Stimulated activated CD8-positive, alpha-beta memory T cell treated with anti-CD3 and anti-CD28 coated beads, Interleukin-4, amount 100 ng/mL, for 4 hours (primary cell): Measurements from ENCODE around the gene ASTN2.

Experiments used
- DNase-seq, 2 donors: peaks; one replicate each; pipeline ENCODE4 v3.0.0-alpha.2; 2020; ENCODE audit warnings: low read depth in 2 of 2, low spot score in 1 of 2

Gene ASTN2

DNA sequence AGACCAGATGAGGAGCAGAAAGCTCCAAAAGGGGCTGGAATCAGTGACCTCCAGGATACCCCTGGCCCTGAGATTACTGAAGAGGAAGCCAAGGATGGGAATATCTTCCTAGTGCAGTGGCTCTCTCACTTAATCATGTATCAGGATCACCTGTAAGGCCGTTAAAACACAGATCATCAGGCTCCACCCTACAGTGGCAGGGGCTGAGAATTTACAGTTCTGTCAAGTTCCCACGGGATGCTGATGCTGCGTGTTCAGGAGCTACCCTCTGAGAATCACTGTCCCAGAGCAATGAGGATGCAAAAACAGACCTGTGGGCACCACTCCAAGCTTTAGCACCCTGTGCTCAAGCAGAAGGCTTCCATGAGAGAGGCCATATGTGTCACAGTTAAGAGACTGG is 291.9 kb downstream of the ASTN2 start:
- no peak for DNase-seq

DNA sequence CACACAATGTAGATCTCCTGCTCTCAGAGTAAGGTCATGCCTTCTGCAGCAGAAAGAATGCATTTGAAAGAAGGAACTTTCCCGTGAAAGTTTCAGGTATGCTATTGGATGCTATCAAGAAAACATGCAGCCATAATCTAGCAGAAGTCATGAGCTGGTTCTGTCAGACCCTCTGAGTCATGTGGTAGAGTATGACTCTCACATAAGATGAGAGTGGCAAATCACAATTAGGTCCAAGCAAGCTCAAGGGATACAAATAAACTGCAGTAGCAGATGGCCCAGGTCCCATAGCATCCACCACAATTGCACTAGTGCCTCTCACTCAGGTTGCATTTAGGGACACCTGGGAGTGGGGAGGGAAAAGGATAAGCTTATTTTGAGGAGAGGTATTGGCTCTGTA is 292.8 kb downstream of the ASTN2 start:
- DNase-seq: no peak

DNA sequence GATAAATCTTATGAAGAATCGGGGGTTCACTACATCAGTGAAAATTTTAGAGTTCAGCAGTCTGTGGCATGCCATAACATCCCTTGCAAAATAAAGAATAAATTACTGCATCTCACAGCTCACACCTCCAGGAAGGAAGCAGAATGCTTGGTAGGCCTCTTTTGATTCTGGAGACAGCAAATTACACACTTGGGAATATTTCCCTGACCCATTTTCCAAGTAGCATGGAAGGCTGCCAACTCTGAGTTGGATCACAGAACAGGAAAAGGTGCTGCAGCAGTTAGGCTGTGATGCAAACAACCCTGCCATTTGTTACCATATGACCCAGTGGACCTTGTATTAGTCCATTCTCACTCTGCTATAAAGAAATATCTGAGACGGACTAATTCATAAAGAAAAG is 293.5 kb downstream of the ASTN2 start:
- DNase-seq: no peak

GRCh38 chr9:117120061-117120460 is 294.8 kb downstream of the ASTN2 start:
- no peak for DNase-seq

DNA sequence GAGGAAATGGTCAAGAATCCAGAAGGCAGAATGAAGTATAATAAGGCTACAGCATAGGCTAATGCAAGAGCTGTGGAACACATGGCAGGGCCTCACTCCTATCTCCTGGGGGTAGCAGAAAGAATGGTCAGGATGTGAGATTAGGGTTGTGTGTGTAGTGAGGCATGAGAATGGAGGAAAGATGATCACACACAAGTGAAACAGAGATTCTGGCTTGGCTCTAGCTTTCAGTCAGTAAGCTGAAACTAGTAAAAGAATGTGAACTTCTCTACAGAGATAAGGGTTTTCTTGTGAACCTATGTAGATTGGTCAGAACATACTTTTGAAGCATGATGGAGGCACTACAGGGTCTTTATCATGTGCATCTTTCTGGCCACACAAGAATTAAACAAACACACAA is 298.8 kb downstream of the ASTN2 start:
- no peak for DNase-seq

GRCh38 chr9:117114768-117115167 is 300.1 kb downstream of the ASTN2 start:
- DNase-seq: no peak

DNA sequence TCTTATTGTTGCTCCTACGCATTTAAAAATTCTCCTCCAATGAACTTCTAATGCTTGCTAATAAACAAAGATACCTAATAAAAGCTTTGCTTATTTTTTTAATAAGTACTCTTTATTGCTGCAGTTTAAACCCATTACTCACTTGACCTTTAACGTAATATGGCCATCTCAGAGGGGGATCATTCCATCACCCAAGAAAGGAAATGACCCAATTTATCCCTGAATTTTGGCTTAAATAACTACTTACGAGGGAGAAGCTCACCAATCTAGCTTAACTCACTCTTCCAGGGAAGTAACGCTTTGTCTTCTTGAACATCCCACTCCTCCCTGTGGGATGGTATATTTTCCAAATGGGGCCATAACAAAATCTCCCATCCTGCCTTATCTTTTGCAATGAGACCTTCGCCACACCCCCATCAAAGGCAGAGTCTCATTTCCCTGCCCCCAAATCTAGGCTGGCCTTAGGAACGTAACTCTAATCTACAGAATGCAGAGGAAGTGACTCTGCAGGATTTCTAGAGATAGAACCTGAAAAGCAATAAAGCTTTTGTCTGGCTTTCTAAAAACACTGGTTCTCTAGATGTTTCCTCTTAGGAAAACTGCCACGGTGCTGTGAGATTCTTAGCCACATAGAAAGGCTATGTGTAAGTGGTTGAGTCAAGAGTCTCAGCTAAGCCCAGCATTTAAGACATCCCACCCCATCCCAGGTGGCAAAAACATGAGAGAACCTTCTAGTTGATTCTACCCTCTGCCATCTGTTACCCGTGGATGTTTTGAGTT is 310.0 kb downstream of the ASTN2 start:
- DNase-seq: no peak

DNA sequence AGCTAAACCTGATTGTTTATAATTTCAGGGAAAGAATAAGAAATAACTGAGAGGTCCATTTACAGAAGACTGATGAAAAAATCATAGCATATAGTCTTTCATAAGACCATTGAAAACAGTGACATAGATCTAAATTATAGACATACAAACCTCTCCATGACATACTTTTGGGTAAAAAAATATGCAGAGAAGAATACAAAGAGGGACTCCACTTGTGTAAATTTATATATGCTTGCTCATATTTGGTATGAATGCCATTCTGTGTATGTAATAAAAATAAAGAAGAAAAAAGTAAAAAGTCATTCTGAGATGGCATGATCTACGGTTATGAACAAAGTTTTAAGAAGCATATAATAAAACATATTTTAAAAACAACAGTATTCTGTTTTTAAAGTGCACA is 310.7 kb downstream of the ASTN2 start:
- DNase-seq: no peak

- DNase-seq: no peak
These were observed 311.3 kb downstream of the ASTN2 start for GRCh38 chr9:117103438-117104110.

GRCh38 chr9:117101008-117101407 is 313.8 kb downstream of the ASTN2 start:
- no peak for DNase-seq

- DNase-seq: no peak
These were observed 316.5 kb downstream of the ASTN2 start for GRCh38 chr9:117098331-117098730.

DNA sequence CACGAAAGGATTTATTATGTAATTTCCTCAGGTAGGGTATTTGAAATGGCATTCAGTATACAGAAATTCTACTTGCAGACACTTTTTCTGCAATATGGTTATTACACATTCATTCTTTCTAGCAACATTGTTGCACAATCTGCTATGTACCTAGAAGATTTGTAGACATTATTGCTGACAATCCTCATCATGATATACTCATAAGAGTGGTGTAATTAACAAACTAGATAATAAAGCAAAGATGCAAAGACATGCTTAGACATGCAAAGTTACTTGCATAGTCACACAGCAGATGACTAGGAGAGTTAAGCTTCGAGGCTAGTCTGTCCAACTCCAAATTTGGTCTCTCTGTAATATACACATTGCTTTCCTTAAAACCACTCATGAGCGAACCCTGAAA is 317.1 kb downstream of the ASTN2 start:
- DNase-seq: no peak

DNA sequence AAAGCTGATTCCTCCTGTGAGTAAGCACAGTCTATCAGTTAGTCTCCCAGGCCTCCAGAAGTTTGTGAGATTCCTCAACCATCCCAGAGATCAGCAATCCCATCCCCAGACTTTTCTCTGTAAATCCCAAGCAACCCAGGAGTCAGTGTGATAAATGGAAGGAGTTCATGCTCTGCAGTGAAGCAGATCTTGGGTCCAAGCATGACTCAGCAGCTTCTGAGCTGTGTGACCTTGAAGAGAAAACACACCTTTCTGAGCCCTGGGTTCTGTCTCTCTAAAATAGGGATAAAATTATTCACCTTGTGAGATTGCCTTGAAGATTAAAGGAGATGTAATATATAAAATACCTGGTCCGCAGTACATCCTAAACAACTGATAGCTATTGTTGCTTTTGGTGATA is 318.7 kb downstream of the ASTN2 start:
- DNase-seq: no peak

DNA sequence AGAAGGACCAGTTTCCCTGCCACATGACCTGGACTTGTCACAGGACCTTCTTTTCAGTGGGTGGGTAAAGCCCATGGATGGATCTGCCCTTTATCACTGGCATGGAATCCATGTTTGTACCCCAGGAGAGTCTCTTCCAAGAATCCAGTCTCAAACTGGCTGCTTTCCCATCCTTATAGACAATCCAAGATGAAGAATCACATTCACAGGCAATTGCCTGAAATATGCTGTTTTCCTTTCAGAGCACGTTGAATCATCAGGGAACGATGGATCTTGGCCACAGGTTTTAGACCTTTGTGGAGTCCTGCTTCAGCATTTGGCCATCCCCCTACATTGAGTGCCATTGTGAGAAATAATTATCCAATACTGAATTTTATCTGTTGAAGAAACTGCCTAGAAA is 319.8 kb downstream of the ASTN2 start:
- no peak for DNase-seq

DNA sequence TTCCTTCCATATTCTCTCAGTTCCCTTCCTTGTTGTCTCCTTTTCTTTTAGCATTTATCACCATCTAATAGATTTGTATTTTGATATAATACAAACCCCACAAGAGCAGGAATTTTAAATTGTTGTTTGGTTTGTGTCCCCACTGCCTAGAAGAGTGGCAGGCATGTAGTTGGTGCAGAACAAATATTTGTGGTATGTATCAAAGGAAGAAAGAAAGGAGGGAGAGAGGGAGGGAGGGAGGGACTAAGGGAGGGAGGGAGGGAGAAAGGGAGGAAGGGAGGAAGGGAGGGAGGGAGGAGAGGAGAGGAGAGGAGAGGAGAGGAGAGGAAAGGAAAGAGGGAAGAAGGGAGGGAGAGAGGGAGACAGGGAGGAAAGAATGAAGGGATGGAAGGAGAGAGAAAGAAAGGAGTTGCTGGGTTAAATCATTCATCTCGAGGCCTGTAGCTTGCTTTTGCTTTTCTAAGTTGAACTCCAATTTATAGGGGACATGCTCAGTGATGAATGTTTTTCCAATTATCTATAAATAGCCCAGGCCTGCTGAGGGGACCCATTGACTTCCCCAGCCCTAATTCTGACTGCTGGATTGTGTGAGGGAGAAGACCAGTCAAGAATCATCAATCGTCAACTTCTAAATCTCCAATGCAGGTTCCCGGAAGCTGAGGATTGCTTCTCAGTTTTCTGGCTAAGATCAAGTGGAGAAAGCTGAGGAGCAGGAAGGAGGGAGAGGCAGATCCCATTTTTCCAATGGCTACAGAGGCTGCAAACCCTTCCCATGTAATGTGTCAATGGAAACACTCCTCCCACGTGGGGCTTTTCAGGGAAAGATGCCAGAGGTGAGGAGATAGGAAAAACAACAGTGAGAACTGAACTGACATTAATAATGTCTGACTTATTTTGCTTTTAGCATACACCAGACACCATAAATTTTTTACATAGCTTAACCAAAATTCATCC is 320.7 kb downstream of the ASTN2 start:
- DNase-seq: no peak

DNA sequence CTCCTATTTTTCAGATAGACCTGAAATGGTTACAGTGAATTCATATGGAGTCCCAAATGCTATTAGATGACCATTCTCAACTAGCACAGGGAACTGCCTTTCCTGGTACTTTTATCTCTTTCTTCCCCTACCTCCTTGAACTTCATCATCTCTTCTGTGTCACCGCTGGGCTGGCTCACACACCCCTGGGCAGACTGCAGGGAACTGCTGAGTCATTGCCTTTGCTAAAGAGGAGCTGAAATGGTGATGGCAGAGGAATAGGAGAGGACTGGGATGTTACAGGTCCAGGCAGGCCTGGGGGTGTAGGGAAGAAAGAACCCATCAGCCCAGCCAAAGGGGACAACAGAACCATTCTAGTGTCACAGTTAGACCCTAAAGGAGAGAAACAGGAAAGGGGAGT is 322.3 kb downstream of the ASTN2 start:
- no peak for DNase-seq

DNA sequence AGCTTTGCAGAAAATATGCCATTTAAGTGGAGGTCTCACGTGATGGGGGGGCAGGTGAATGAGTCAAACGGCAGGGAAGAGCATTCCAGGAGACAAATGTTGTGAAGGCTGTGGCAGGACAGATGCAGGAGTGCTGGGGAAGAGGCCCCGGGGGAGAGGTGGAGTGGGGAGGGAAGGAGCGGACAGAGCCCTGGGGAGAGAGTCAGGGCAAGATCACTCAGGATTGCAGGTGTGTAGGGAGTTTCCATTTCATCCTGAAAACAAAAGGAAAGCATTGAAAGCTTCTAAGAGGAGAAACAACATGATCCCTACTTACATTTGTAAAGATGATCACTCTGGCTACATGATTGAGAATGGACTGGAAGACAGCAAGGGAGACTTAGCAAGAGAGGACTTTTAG is 323.3 kb downstream of the ASTN2 start:
- DNase-seq: no peak

DNA sequence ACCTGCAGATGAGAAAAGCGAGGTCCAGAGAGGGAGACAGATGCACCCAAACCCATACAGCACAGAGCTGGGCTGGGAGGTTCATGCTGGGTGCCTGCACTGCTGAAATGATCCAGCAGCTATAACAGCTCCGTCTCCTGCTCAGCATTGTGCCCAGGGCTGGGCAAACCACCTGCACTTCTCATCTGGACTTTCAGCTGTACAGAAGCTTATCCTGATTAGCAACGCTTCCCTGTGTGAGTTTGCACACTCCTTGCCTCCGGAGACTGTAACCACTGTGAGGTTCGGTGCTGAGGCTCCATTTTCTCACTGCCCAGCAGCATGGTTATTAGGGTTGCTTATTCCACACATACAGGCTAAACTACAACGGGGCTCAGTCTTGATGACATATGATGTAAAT is 326.1 kb downstream of the ASTN2 start:
- no peak for DNase-seq

DNA sequence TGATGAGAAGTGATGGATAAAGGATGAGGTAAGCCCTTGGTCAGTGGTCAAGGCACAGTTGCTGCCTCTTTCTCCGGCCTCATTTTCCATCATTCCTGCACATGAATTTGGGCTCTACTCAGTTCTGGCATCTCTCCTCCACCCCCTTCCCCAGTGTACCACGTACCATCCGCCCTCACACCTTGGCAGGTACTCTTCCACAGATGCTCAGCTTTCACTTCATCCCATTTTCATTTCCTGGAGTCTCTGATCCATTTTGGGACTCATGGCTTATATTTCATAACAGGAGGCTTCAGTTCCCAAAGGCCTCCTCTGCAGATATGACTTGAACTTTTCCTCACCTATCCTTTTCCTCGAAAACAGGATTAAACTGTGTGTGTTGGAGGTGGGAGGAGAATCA is 326.7 kb downstream of the ASTN2 start:
- DNase-seq: no peak

GRCh38 chr9:117084221-117084620 is 330.6 kb downstream of the ASTN2 start:
- no peak for DNase-seq

DNA sequence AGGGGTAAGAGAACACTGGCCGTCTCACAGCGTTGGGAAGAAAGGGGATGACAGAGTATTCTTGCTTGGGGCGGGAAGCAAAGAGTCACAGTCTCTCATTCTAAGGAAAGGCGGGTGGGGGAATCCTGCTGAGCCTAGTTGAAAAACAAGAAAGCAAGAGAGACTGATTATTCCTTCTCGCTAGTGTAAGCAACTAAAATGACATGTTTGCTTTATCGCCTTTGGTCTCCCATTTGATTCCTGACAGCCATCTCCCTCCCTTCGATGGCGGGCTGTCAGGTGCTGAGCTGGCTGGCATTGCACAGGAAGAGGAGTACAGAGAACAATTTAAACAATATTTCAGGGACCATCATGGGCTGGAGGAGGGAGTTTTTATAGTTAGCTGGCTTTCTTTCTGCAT is 331.3 kb downstream of the ASTN2 start:
- no peak for DNase-seq
